A673 (cell line): ENCODE results near the gene CAMK2A. TPM values are rescaled to one million over a fixed set of nuclear protein-coding genes. Genes with fewer than 3 reads are reported as not detected.

Experiments used
- BruUV-seq: library from RNA; stranded (reverse); fragments of 400-500 nt; replicated peaks from 2 replicates; lab custom pipeline; 2021; lab: Mats Ljungman, UMichigan
- CTCF ChIA-PET: fragments of 300-600 bp; sonication (Branson Sonifier 250); formaldehyde crosslinking; loops from one replicate; lab custom pipeline; 2022; ENCODE audit warnings: antibody characterized with exemption; lab: Charles Lee
- POLR2A ChIA-PET: fragments of 300-600 bp; sonication (Branson Sonifier 250); formaldehyde crosslinking; loops from one replicate; lab custom pipeline; 2022; ENCODE audit warnings: antibody characterized with exemption; ENCODE audit not compliant: low non-redundant PET; lab: Charles Lee
- DNase-seq: peaks from one replicate; pipeline ENCODE4 v3.0.0-alpha.2; 2015; ENCODE audit warnings: low spot score
- H3K27ac ChIP-seq: fragments of 200-600 bp; sonication (generic); 2 replicates; pipeline ENCODE4 v1.5.1; 2016; ENCODE audit warnings: mixed run types, low read depth, mild to moderate bottlenecking, mixed read lengths, antibody characterized with exemption, low read length; ENCODE audit not compliant: poor library complexity, severe bottlenecking
- H3K27me3 ChIP-seq: fragments of 200-600 bp; sonication (generic); replicated peaks from 2 replicates; pipeline ENCODE4 v1.6.1; 2017; ENCODE audit warnings: mixed run types, low read depth, mild to moderate bottlenecking, mixed read lengths, antibody characterized with exemption, low read length; ENCODE audit not compliant: insufficient read depth, poor library complexity
- H3K36me3 ChIP-seq: fragments of 200-600 bp; sonication (generic); 2 replicates; pipeline ENCODE4 v1.6.1; 2016; ENCODE audit warnings: mixed run types, mild to moderate bottlenecking, mixed read lengths, antibody characterized with exemption, low read length; ENCODE audit not compliant: insufficient read depth, poor library complexity, severe bottlenecking
- H3K4me1 ChIP-seq: fragments of 200-600 bp; sonication (generic); 2 replicates; pipeline ENCODE4 v1.6.1; 2017; ENCODE audit warnings: mixed run types, mild to moderate bottlenecking, mixed read lengths, antibody characterized with exemption, low read length; ENCODE audit not compliant: insufficient read depth, poor library complexity, severe bottlenecking
- H3K4me3 ChIP-seq: fragments of 200-600 bp; sonication (generic); 2 replicates; pipeline ENCODE4 v1.5.1; 2016; ENCODE audit warnings: low read depth, mixed run types, mild to moderate bottlenecking, mixed read lengths, low read length; ENCODE audit not compliant: poor library complexity, severe bottlenecking
- H3K9me3 ChIP-seq: fragments of 200-600 bp; sonication (generic); 2 replicates; pipeline ENCODE4 v1.6.1; 2016; ENCODE audit warnings: mixed run types, low read depth, mild to moderate bottlenecking, mixed read lengths, antibody characterized with exemption, low read length; ENCODE audit not compliant: poor library complexity, severe bottlenecking
- CTCF ChIP-seq: fragments of 300-800, 200-600 bp; sonication (generic); conservative IDR thresholded peaks from 2 replicates; pipeline ENCODE4 v1.5.1; 2017; ENCODE audit warnings: low read depth, mild to moderate bottlenecking, antibody characterized with exemption, low read length, moderate library complexity, mixed read lengths
- EZH2 ChIP-seq: fragments of 200-600 bp; sonication (generic); IDR thresholded peaks from 2 replicates; pipeline ENCODE4 v1.6.1; 2017; ENCODE audit warnings: borderline replicate concordance, low read depth, mild to moderate bottlenecking, mixed read lengths, antibody characterized with exemption, low read length; ENCODE audit not compliant: poor library complexity, severe bottlenecking
- intact Hi-C: fragments of 100-400 bp; cut with micrococcal nuclease; formaldehyde crosslinking; loops from one replicate; pipeline ENCODE4 v1.10.0; 2022; ENCODE audit not compliant: unreplicated experiment
- total RNA-seq: library from RNA; stranded (reverse); gene quantifications from 2 replicates; pipeline ENCODE4 v1.2.3, GENCODE V29; 2021

CAMK2A gene
- total RNA-seq, 1 experiment from 2014 or later = not detected

DNA sequence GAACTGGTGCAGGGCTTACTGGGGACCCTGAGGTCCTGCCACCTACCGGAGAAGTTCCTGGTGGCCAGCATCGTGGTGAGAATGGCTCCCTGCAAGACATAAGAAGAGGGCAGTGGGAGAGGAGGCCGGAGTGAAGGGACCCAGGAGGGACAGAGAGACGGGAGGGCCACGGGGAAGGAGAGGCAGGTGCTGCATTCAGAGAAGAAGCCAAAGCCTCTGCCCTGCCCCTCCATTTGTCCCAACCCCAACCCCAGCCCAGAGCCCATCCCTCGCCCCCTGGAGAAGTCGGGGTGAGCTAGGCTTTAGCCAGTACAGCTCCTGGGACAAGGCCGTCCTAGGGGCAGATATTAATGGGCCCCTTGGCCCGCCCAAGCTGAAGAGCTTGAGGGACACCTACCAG lies 41.8 kb downstream of the CAMK2A start:
- DNase-seq = no peak

DNA sequence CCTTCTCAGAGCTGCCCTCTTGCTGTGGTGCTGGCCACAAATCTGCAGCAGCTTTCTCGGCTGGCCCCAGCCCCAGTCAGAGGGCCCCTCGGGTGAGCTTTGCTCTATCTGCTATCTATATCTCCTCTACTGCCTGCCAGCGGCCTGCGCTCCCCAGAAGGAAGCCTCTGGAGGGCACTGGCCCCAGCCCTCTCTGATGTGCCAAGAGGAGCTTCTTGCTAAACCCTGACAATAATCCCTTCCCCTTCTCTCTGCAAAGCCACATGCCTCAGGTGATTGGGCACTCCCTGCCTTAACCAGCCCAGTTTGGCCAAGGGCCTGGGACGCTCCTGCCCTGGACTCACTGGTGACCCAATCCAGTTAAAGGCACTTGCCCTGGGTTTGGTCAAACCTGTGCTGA lies 42.7 kb downstream of the CAMK2A start:
- Histone ChIP-seq H3K27ac (no peak overlapping the region), H3K27me3 (no peaks in the 10 kb centered on the region), H3K4me1 (no peaks in the 10 kb centered on the region), H3K36me3 (no peaks in the 10 kb centered on the region), H3K9me3 (no peaks in the 10 kb centered on the region), H3K4me3 (no peak overlapping the region)
- intact Hi-C loops = no loop called here
- TF ChIP-seq EZH2 (no peak), CTCF (no peak)
- ChIA-PET POLR2A (no interaction called here), CTCF (no interaction called here)
- no peak for DNase-seq
- BruUV-seq = no TSS peak

More for the DNA sequence above, 41.8 kb downstream of the CAMK2A start:
- no peaks in the 10 kb centered on the region for H3K4me1 ChIP-seq
- no peak overlapping the region for H3K4me3 ChIP-seq
- H3K27me3 ChIP-seq = no peaks in the 10 kb centered on the region
- intact Hi-C loops = no loop called here
- BruUV-seq = no TSS peak
- ChIA-PET CTCF (no interaction called here), POLR2A (no interaction called here)
- no peaks in the 10 kb centered on the region for H3K9me3 ChIP-seq
- no peak overlapping the region for H3K27ac ChIP-seq
- no peaks in the 10 kb centered on the region for H3K36me3 ChIP-seq
- TF ChIP-seq CTCF (no peak), EZH2 (no peak)

GRCh38 chr5:150246429-150246828 lies 43.1 kb downstream of the CAMK2A start:
- CTCF ChIA-PET = no interaction called here
- BruUV-seq = no TSS peak

More at GRCh38 chr5:150246429-150246828, 43.1 kb downstream of the CAMK2A start:
- POLR2A ChIA-PET = no interaction called here
- H3K27ac ChIP-seq = no peak overlapping the region
- no peaks in the 10 kb centered on the region for H3K9me3 ChIP-seq
- no peak overlapping the region for H3K4me3 ChIP-seq
- TF ChIP-seq EZH2 (no peak), CTCF (no peak)
- intact Hi-C loops = no loop called here
- no peaks in the 10 kb centered on the region for H3K27me3 ChIP-seq
- no peaks in the 10 kb centered on the region for H3K36me3 ChIP-seq
- no peaks in the 10 kb centered on the region for H3K4me1 ChIP-seq
- DNase-seq = no peak
